SK-N-SH (cell line): ENCODE measurements around the gene SGCE. TPM values are rescaled to one million over a fixed set of nuclear protein-coding genes. Genes with fewer than 3 reads are reported as not detected.

Experiments
- CTCF ChIA-PET: fragments of 300-600, 350-600 bp; formaldehyde crosslinking; extraction: SDS; loops from one replicate; lab custom pipeline; 2021; lab: Yijun Ruan, JAX
- POLR2A ChIA-PET: fragments of 350-600 bp; sonication (Branson Sonifier 250); formaldehyde crosslinking; extraction: SDS; loops from one replicate; lab custom pipeline; 2020; ENCODE audit warnings: antibody characterized with exemption, inconsistent platforms; lab: Yijun Ruan, JAX
- DNase-seq: peaks from one replicate; pipeline ENCODE4 v3.0.0; 2012
- H2AFZ ChIP-seq: fragments of 200-600 bp; sonication (generic); 2 replicates; pipeline ENCODE4 v1.8.1; 2016; ENCODE audit warnings: antibody characterized with exemption, mild to moderate bottlenecking, low read depth
- H3F3A ChIP-seq: fragments of 200-600 bp; sonication (generic); replicated peaks from 2 replicates; pipeline ENCODE3; 2016; ENCODE audit warnings: antibody characterized with exemption, mild to moderate bottlenecking; ENCODE audit not compliant: insufficient read depth
- H3K27ac ChIP-seq, 2 experiments: fragments of 200-500 bp in 1 of 2; fragments of 200-600 bp in 1 of 2; sonication (Bioruptor generic) in 1 of 2; sonication (generic), shearing (Covaris generic) in 1 of 2; 2 replicates each; pipeline versions ENCODE4 v1.5.1 to v1.6.1; 2014 to 2016; ENCODE audit warnings: low read depth in 2 of 2, inconsistent platforms in 1 of 2, low read length in 1 of 2, mild to moderate bottlenecking in 1 of 2, mixed read lengths in 1 of 2
- H3K27me3 ChIP-seq: fragments of 200-600 bp; sonication (generic), shearing (Covaris generic); 2 replicates; pipeline ENCODE4 v1.6.1; 2016; ENCODE audit warnings: mixed run types; ENCODE audit not compliant: insufficient read depth
- H3K36me3 ChIP-seq, 2 experiments: fragments of 200-500 bp in 1 of 2; fragments of 200-600 bp in 1 of 2; sonication (Bioruptor generic) in 1 of 2; sonication (generic) in 1 of 2; replicated peaks in 1 of 2; 2 replicates each; pipeline versions ENCODE3 to v1.5.1; 2014 to 2016; ENCODE audit warnings: low read length in 1 of 2, mild to moderate bottlenecking in 1 of 2; ENCODE audit not compliant: insufficient read depth in 2 of 2, control insufficient read depth in 1 of 2
- H3K4me1 ChIP-seq, 2 experiments: fragments of 200-500 bp in 1 of 2; fragments of 200-600 bp in 1 of 2; sonication (Bioruptor generic) in 1 of 2; sonication (generic), shearing (Covaris generic) in 1 of 2; 2 replicates each; pipeline versions ENCODE4 v1.5.1 to v1.6.1; 2014 to 2016; ENCODE audit warnings: low read depth in 1 of 2, low read length in 1 of 2, mixed run types in 1 of 2; ENCODE audit not compliant: insufficient read depth in 2 of 2, control insufficient read depth in 1 of 2
- H3K4me2 ChIP-seq: fragments of 200-600 bp; sonication (generic), shearing (Covaris generic); 2 replicates; pipeline ENCODE4 v1.6.1; 2017; ENCODE audit warnings: mixed run types
- H3K4me3 ChIP-seq, 2 experiments: fragments of 200-500 bp in 1 of 2; fragments of 200-600 bp in 1 of 2; sonication (Bioruptor generic) in 1 of 2; sonication (generic), shearing (Covaris generic) in 1 of 2; 2 replicates each; pipeline versions ENCODE4 v1.5.1 to v1.8.1; 2014 to 2016; ENCODE audit warnings: low read depth in 2 of 2, inconsistent platforms in 1 of 2, low read length in 1 of 2, mild to moderate bottlenecking in 1 of 2, mixed read lengths in 1 of 2, moderate library complexity in 1 of 2
- H3K79me2 ChIP-seq: fragments of 200-600 bp; sonication (generic); 2 replicates; pipeline ENCODE4 v1.8.1; 2017; ENCODE audit warnings: mild to moderate bottlenecking; ENCODE audit not compliant: insufficient read depth
- H3K9ac ChIP-seq: fragments of 200-600 bp; sonication (generic); 2 replicates; pipeline ENCODE4 v1.6.1; 2017; ENCODE audit warnings: mixed run types
- H3K9me2 ChIP-seq: fragments of 200-600 bp; sonication (generic); 2 replicates; pipeline ENCODE4 v1.6.1; 2017; ENCODE audit warnings: mixed run types
- H3K9me3 ChIP-seq: fragments of 200-600 bp; sonication (generic); 2 replicates; pipeline ENCODE4 v1.6.1; 2017; ENCODE audit warnings: mixed run types, mild to moderate bottlenecking, moderate library complexity
- H4K20me1 ChIP-seq: fragments of 200-600 bp; sonication (generic); 2 replicates; pipeline ENCODE4 v1.6.1; 2017; ENCODE audit warnings: mild to moderate bottlenecking, mixed run types; ENCODE audit not compliant: insufficient read depth
- CTCF ChIP-seq: fragments of 200-600 bp; sonication (generic); IDR thresholded peaks from 2 replicates; pipeline ENCODE4 v1.6.1; 2017; ENCODE audit warnings: antibody characterized with exemption, mild to moderate bottlenecking, moderate library complexity
- JUND ChIP-seq: IDR thresholded peaks from 2 replicates; pipeline ENCODE4 v1.4.0; 2012
- MXI1 ChIP-seq: IDR thresholded peaks from 2 replicates; pipeline ENCODE4 v1.6.1; 2012; ENCODE audit warnings: mild to moderate bottlenecking, low read depth, low read length, improper control_type of control experiment
- NRF1 ChIP-seq: IDR thresholded peaks from 2 replicates; pipeline ENCODE4 v1.6.1; 2012; ENCODE audit warnings: low read depth, mild to moderate bottlenecking, low read length
- POLR2AphosphoS5 ChIP-seq: IDR thresholded peaks from 2 replicates; pipeline ENCODE4 v1.6.1; 2012; ENCODE audit warnings: low read depth, low read length
- RAD21 ChIP-seq: IDR thresholded peaks from 2 replicates; pipeline ENCODE4 v1.6.1; 2012; ENCODE audit warnings: mild to moderate bottlenecking, low read length
- RXRA ChIP-seq: IDR thresholded peaks from 2 replicates; pipeline ENCODE4 v1.4.0; 2012; ENCODE audit warnings: low read depth, mild to moderate bottlenecking, borderline replicate concordance
- SMC3 ChIP-seq: IDR thresholded peaks from 2 replicates; pipeline ENCODE4 v1.6.1; 2012; ENCODE audit warnings: low read depth, low read length, improper control_type of control experiment
- USF1 ChIP-seq: IDR thresholded peaks from 2 replicates; pipeline ENCODE4 v1.4.0; 2012; ENCODE audit warnings: low read depth, borderline replicate concordance
- WGBS: methylation state at CpG from one replicate; pipeline ENCODE4 v1.1.6; 2017; ENCODE audit warnings: low lambda C conversion rate; 5-methylcytosine and 5-hydroxymethylcytosine counted together
- polyA plus RNA-seq, 3 experiments: library from polyadenylated mRNA; depleted of rRNA; stranded (reverse); fragments of >200 nt; gene quantifications; 2 replicates each; pipeline ENCODE4 v1.2.3, GENCODE V29; 2012

SGCE gene
- polyA plus RNA-seq, 1 of the 3 experiments (the other 2 are of a cell fraction): 69.5 TPM

GRCh38 chr7:94660006-94660405 lies 4.1 kb upstream of the SGCE start:
- Histone ChIP-seq H3K36me3 (peaks cover 0 to 6% of the 10 kb centered on the region in 2 experiments), H3K79me2 (peaks cover 8% of the 10 kb centered on the region; the same call in 1 of the 2 replicates), H3K27ac (no peak overlapping the region), H3K9me2 (no peaks in the 10 kb centered on the region), H3K27me3 (no peaks in the 10 kb centered on the region), H2AFZ (no peak overlapping the region), H3K4me1 (peaks cover 0 to 5% of the 10 kb centered on the region in 2 experiments; a peak in 2 of 4 replicates), H3K9me3 (no peaks in the 10 kb centered on the region), H3K9ac (no peak overlapping the region), H4K20me1 (no peaks in the 10 kb centered on the region), H3K4me2 (no peak overlapping the region), H3K4me3 (no peak overlapping the region), H3F3A (peaks cover 15% of the 10 kb centered on the region)
- no peak for DNase-seq
- ChIA-PET CTCF (interaction anchor here (0.9 to 1.3 kb wide), 3 partner anchors 9 to 540 kb away, joined by 3 to 6 read pairs (median 3); no protein-coding TSS in a partner anchor), POLR2A (no interaction called here)
- TF ChIP-seq USF1 (no peak), NRF1 (no peak)

GRCh38 chr7:94658826-94659225 lies 2.9 kb upstream of the SGCE start:
- POLR2A ChIA-PET: no interaction called here
- Histone ChIP-seq H3K4me2 (no peak overlapping the region), H3F3A (peaks cover 15% of the 10 kb centered on the region), H4K20me1 (no peaks in the 10 kb centered on the region), H3K36me3 (no peaks in the 10 kb centered on the region), H3K4me3 (peak overlapping the region in 1 of 2 experiments; percentile 21; a peak in 1 of 4 replicates), H3K9me2 (no peaks in the 10 kb centered on the region), H3K27ac (peak overlapping the region in 1 of 2 experiments; percentile 28; a peak in 2 of 4 replicates), H3K27me3 (no peaks in the 10 kb centered on the region), H3K9ac (no peak overlapping the region), H3K79me2 (peaks cover 20% of the 10 kb centered on the region), H3K4me1 (peaks cover 5 to 14% of the 10 kb centered on the region in 2 experiments; a peak in 3 of 4 replicates), H2AFZ (peak overlapping the region; percentile 20; the same call in 1 of the 2 replicates), H3K9me3 (no peaks in the 10 kb centered on the region)
- DNase-seq: no peak
- 89% methylated on average over 2 of the region's 2 CpGs for WGBS
- TF ChIP-seq RAD21: no peak
- TF ChIP-seq RXRA: no peak
- TF ChIP-seq JUND: no peak
- no peak for TF ChIP-seq SMC3
- no peak for TF ChIP-seq CTCF
- TF ChIP-seq MXI1: no peak
- TF ChIP-seq POLR2AphosphoS5: no peak
- CTCF ChIA-PET: interaction anchor here (0.7 to 1.3 kb wide), 3 partner anchors 10 to 370 kb away, joined by 3 to 4 read pairs (median 3); no protein-coding TSS in a partner anchor
